HuH-7.5 (cell line): Measurements from ENCODE around the gene NKG7.

Experiments
- DNase-seq: peaks from one replicate; pipeline ENCODE4 v3.0.0; 2011; ENCODE audit warnings: low spot score

Gene NKG7

DNA sequence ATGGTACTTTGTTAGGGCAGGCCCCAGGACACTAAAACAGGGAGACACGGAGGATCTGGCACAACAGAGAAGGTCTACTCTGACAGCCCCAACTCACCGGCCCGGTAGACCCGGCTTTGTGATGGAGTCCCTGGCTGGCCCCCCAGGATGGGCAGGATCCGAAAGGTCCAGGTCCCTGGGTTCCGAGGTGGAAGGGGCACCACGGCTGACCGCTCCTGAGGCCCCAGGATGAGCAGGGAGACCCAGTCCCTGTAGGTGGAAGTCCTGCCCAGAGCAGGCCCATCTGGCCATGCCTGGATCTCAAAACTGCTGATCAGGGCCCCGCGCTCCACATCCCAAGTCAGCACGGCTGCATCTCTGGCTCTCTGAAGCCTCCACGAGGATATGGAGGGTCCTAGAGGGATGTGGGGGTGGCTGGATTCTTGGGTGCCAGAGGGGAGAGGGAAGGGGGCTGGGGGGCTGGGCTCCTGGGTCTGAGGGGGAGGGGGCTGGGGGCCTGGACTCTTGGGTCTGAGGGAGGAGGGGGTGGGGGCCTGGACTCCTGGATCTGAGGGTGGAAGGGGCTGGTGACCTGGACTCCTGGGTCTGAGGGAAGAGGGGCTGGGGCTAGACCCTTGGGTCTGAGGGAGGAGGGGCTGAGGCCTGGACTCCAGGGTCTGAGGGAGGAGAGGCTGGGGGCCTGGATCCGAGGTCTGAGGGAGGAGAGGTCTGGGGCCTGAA lies 35.2 kb downstream of the NKG7 start:
- no peak for DNase-seq

DNA sequence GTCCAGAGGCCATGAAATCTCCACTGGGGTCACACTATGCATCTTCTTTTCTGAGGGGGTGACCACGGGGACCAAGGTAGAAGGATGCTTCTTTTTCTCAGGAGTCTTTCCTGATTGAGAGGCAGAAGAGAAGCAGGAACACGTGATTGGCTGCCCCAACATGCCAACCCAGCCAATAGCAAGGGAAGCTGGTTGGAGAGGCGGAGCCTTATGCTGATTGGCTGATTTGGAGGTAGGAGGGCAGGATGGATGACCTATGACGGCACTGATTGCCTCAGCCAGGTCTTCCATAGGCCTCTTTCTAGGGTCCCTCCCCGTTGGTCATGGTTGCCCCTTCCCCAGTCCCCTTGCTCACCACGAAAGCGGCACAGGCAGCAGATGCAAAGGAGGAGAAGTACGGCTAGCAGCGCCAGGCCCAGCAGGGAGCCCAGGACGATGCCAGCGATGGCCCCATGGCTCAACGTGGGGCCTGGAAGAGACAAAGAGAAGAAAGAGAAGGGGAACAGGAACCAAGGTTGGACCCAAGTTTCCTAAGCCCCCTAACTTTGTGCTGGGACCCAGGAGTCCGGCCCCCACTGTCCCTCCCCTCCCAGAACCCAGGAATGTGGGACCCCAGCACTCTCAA lies 38.5 kb downstream of the NKG7 start:
- DNase-seq, result no peak

GRCh38 chr19:51331716-51332115 lies 40.7 kb downstream of the NKG7 start:
- DNase-seq, result no peak

DNA sequence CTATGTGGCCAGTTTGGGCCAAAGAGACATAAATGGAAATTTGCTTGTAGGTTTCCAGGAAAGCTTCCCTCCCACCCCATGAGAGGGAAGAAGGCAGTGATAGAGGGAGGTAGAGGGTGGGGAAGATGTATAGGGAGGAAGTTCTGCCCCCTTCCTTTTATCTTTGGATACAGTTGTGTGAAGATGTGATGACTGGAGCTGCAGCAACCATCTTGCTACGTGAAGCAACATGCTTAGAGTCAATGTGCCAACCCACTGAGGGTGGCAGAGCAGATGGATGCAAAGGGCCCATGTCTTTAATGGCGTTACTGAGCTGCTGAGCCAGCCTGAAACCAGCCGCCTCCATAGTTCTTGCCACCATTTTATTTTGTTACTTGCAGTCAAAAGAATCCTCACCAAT lies 41.3 kb downstream of the NKG7 start:
- no peak for DNase-seq

GRCh38 chr19:51330366-51330765 lies 42.1 kb downstream of the NKG7 start:
- no peak for DNase-seq

GRCh38 chr19:51329411-51329810 lies 43.0 kb downstream of the NKG7 start:
- DNase-seq, result no peak

- DNase-seq, result no peak
Observed at GRCh38 chr19:51327066-51328001, 45.1 kb downstream of the NKG7 start.

- no peak for DNase-seq
Observed at GRCh38 chr19:51326216-51327065, 46.0 kb downstream of the NKG7 start.

- DNase-seq, result no peak
Observed at GRCh38 chr19:51325161-51325976, 47.1 kb downstream of the NKG7 start.

GRCh38 chr19:51324167-51324481 lies 48.3 kb downstream of the NKG7 start:
- no peak for DNase-seq

- no peak for DNase-seq
Observed at GRCh38 chr19:51323481-51324166, 48.8 kb downstream of the NKG7 start.

- no peak for DNase-seq
Observed at GRCh38 chr19:51321799-51322198, 50.7 kb downstream of the NKG7 start.
